Transverse colon (tissue), 4 donors: Measurements from ENCODE around the gene ANKAR. TPM values are rescaled to one million over a fixed set of nuclear protein-coding genes. Genes with fewer than 3 reads are reported as not detected.
"Not testable (repeated sequence)": the region's sequence is repeated elsewhere in the genome, so short reads cannot be mapped to it uniquely, and the experiment has no call there.

Experiments used
- DNase-seq: peaks from one replicate; pipeline ENCODE4 v3.0.0-alpha.2; 2019
- H3K27ac ChIP-seq, 4 donors: fragments of 200-600 bp; sonication (generic); 2 replicates each; pipeline ENCODE4 v1.5.1; 2016 to 2018; ENCODE audit warnings: inconsistent platforms in 4 of 4
- H3K27me3 ChIP-seq: fragments of 200-600 bp; sonication (generic); 2 replicates; pipeline ENCODE4 v1.5.1; 2017; ENCODE audit warnings: inconsistent platforms
- H3K36me3 ChIP-seq, 4 donors: fragments of 200-600 bp; sonication (generic); 2 replicates each; pipeline ENCODE4 v1.5.1; 2017 to 2019; ENCODE audit warnings: inconsistent platforms in 4 of 4
- H3K4me1 ChIP-seq, 4 donors: fragments of 200-600 bp; sonication (generic); 2 replicates each; pipeline ENCODE4 v1.5.1; 2017 to 2020; ENCODE audit warnings: inconsistent platforms in 4 of 4
- H3K4me3 ChIP-seq, 4 donors: fragments of 200-600 bp; sonication (generic); 1 replicate in 1 of 4; 2 replicates in 3 of 4; pipeline versions ENCODE4 v1.5.1 to v1.6.1; 2017 to 2019; ENCODE audit warnings: inconsistent platforms in 4 of 4
- H3K9me3 ChIP-seq, 2 donors: fragments of 200-600 bp; sonication (generic); 2 replicates each; pipeline ENCODE4 v1.5.1; 2017 to 2019; ENCODE audit warnings: inconsistent platforms in 2 of 2
- CTCF ChIP-seq, 5 experiments: fragments of 200-600 bp in 3 of 5; fragments of 450-650 bp in 2 of 5; sonication (generic) in 3 of 5; IDR thresholded peaks; 1 replicate in 2 of 5; 2 replicates in 3 of 5; pipeline ENCODE4 v1.5.1; 2016 to 2017; ENCODE audit warnings: antibody characterized with exemption in 5 of 5, inconsistent platforms in 3 of 5, mild to moderate bottlenecking in 2 of 5, moderate library complexity in 1 of 5
- EP300 ChIP-seq: sonication (generic); formaldehyde crosslinking; IDR thresholded peaks from one replicate; pipeline ENCODE4 v1.6.1; 2017; ENCODE audit warnings: antibody characterized with exemption, low read depth
- POLR2A ChIP-seq: fragments of 450-650 bp; IDR thresholded peaks from one replicate; pipeline ENCODE4 v1.6.1; 2016; ENCODE audit warnings: antibody characterized with exemption, mild to moderate bottlenecking, moderate library complexity
- POLR2AphosphoS5 ChIP-seq, 3 donors: sonication (generic); formaldehyde crosslinking; IDR thresholded peaks; one replicate each; pipeline ENCODE4 v1.6.1; 2016; ENCODE audit warnings: antibody characterized with exemption in 3 of 3
- WGBS, 2 donors: methylation state at CpG; one replicate each; pipeline ENCODE4 v1.1.5; 2018; ENCODE audit warnings: low coverage in 1 of 2; 5-methylcytosine and 5-hydroxymethylcytosine counted together
- in situ Hi-C, 4 donors: fragments of 200-750 bp; cut with MboI; loops; one replicate each; pipeline versions ENCODE4 v1.15.0 to v1.15.1; 2017; ENCODE audit warnings: low sequenced_read_pairs in 3 of 4, low pct_ligation_motif_present in 1 of 4, low pct_unique_long_range_greater_than_20kb in 1 of 4
- intact Hi-C: fragments of 100-400 bp; cut with DNase I; formaldehyde crosslinking; loops from one replicate; pipeline ENCODE4 v1.15.1; 2023; ENCODE audit warnings: low total_unique reads
- total RNA-seq, 4 donors: library from RNA; depleted of rRNA; stranded (reverse); fragments of >200 nt; gene quantifications; one replicate each; pipeline ENCODE4 v1.1.0, GENCODE V29; 2016

The ANKAR gene
- total RNA-seq, 4 donors from 2014 or later = 6.0 to 25.7 (median 16.3) TPM

GRCh38 chr2:189700681-189701080 lies 26.2 kb downstream of the ANKAR start:
- Histone ChIP-seq H3K4me1 (peaks cover 0 to 6% (median 0%) of the 10 kb centered on the region in 4 donors), H3K4me3 (no peak overlapping the region), H3K27me3 (no peaks in the 10 kb centered on the region), H3K36me3 (no peaks in the 10 kb centered on the region), H3K27ac (no peak overlapping the region), H3K9me3 (no peaks in the 10 kb centered on the region)
- DNase-seq = no peak
- in situ Hi-C loops = no loop called here
- 44 to 60% methylated on average over 2 of the region's 2 CpGs for WGBS, 2 donors
- no peak for TF ChIP-seq EP300
- intact Hi-C loops = no loop called here

GRCh38 chr2:189702071-189702470 lies 27.6 kb downstream of the ANKAR start:
- no peak for DNase-seq
- H3K36me3 ChIP-seq = no peaks in the 10 kb centered on the region
- intact Hi-C loops (no loop called here), in situ Hi-C loops (no loop called here)
- H3K27me3 ChIP-seq = no peaks in the 10 kb centered on the region
- no peaks in the 10 kb centered on the region for H3K9me3 ChIP-seq
- no peak overlapping the region for H3K27ac ChIP-seq
- peaks cover 0 to 6% (median 0%) of the 10 kb centered on the region in 4 donors for H3K4me1 ChIP-seq
- TF ChIP-seq CTCF (IDR thresholded peaks at IDR 0.05) (no peak), POLR2A (no peak), POLR2AphosphoS5 (IDR thresholded peaks at IDR 0.05) (no peak), EP300 (no peak)
- no peak overlapping the region for H3K4me3 ChIP-seq

DNA sequence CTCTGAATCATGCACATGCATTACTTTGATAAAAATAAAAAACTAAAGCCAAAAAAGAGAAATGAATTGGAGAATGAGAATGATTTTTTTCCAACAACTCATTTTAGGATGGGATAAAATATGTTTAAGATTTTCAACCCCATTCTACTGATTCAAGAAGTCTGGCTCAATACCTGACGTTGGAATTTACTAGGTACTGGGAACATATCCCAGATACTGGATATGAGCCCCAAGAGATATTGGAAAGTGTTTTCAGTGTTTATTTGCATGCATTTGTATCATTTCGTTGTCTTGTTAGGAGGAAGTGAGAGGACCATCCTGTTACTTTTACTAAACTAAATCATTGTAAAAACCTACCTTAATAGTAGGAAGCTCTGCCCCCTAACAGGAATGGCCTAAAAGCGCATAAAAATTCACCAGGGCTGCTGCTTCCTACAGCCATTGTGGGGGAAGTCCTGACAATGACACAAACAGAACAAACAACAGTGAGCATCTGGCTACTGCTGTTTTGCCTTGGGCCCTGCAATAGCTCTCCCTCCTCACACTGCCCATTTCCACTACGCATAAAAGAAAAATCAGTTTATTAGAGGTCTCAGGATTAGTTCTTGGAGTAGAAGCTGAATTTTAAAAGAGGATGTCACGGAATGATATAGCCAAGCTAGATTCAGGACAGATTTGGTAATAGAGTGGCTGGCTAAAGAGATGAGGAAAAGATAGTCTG lies 35.2 kb downstream of the ANKAR start:
- no peak overlapping the region for H3K27ac ChIP-seq
- no peaks in the 10 kb centered on the region for H3K9me3 ChIP-seq
- 87 to 92% methylated on average over 5 of the region's 5 CpGs for WGBS, 2 donors
- in situ Hi-C loops (no loop called here), intact Hi-C loops (no loop called here)
- H3K4me1 ChIP-seq = no peaks in the 10 kb centered on the region
- no peak for DNase-seq
- no peak overlapping the region for H3K4me3 ChIP-seq
- TF ChIP-seq POLR2AphosphoS5 (IDR thresholded peaks at IDR 0.05) (no peak), CTCF (IDR thresholded peaks at IDR 0.05) (no peak), EP300 (no peak), POLR2A (no peak)
- H3K36me3 ChIP-seq = peaks cover 0 to 9% (median 0%) of the 10 kb centered on the region in 4 donors
- H3K27me3 ChIP-seq = no peaks in the 10 kb centered on the region

GRCh38 chr2:189717593-189717992 lies 43.1 kb downstream of the ANKAR start:
- H3K4me1 ChIP-seq, H3K9me3 ChIP-seq, H3K27me3 ChIP-seq, DNase-seq, intact Hi-C loops, H3K36me3 ChIP-seq, in situ Hi-C loops, H3K27ac ChIP-seq, H3K4me3 ChIP-seq: not testable (repeated sequence)
- 95 to 100% methylated on average over 1 of the region's 1 CpG for WGBS, 2 donors

DNA sequence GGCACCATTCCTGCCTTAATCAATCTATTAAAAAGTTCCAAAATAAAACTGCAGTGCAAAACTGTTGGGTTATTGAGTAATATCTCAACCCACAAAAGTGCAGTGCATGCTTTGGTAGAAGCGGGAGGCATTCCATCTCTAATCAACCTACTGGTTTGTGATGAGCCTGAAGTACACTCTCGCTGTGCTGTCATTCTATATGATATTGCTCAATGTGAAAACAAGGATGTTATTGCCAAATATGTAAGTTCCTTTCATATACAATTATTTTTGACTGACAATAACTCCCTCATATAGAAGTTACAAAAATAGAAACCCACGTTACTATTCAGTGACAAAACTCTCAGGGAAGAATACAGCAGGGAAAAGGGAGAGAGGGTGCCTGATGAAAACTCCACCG lies 45.1 kb downstream of the ANKAR start:
- intact Hi-C loops = no loop called here
- no peaks in the 10 kb centered on the region for H3K36me3 ChIP-seq
- H3K27ac ChIP-seq = no peak overlapping the region
- H3K4me1 ChIP-seq = no peaks in the 10 kb centered on the region
- no peaks in the 10 kb centered on the region for H3K27me3 ChIP-seq
- no peaks in the 10 kb centered on the region for H3K9me3 ChIP-seq
- in situ Hi-C loops = no loop called here
- no peak overlapping the region for H3K4me3 ChIP-seq
- DNase-seq = no peak
- 80 to 94% methylated on average over 4 of the region's 4 CpGs for WGBS, 2 donors
- no peak for TF ChIP-seq EP300
- TF ChIP-seq CTCF (IDR thresholded peaks at IDR 0.05) = no peak
